Breast epithelium (tissue), 3 donors: ENCODE results near the gene TTC7B.

Experiments used
- POLR2AphosphoS5 ChIP-seq, 3 donors: sonication (generic); formaldehyde crosslinking; IDR thresholded peaks; one replicate each; pipeline ENCODE4 v1.6.1; 2017; ENCODE audit warnings: antibody characterized with exemption in 3 of 3
- TF ChIP-seq, protein P1 (sequence below), 3 donors: fragments of 450-650 bp; IDR thresholded peaks; one replicate each; pipeline ENCODE4 v1.5.1; 2016 to 2017; ENCODE audit warnings: antibody characterized with exemption in 3 of 3, mild to moderate bottlenecking in 3 of 3, moderate library complexity in 3 of 3

DNA sequence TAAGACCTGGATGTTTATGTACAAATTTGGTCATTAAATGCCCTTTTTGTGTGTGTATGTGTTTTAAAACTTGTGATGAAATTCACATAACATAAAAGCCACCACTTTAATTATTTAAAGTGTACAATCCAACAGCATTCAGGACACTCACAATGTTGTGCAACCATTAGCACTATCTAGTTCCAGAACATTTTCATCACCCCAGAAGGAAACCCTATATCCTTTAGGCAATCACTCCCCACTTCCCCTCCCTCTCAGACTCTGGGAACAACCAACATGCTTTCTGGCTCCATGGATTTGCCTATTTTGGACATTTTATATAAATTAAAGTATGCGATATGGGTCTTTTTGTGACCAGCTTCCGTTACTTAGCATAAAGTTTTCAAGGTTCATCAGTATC lies 124.6 kb downstream of the TTC7B start:
- TF ChIP-seq, protein P1, sequence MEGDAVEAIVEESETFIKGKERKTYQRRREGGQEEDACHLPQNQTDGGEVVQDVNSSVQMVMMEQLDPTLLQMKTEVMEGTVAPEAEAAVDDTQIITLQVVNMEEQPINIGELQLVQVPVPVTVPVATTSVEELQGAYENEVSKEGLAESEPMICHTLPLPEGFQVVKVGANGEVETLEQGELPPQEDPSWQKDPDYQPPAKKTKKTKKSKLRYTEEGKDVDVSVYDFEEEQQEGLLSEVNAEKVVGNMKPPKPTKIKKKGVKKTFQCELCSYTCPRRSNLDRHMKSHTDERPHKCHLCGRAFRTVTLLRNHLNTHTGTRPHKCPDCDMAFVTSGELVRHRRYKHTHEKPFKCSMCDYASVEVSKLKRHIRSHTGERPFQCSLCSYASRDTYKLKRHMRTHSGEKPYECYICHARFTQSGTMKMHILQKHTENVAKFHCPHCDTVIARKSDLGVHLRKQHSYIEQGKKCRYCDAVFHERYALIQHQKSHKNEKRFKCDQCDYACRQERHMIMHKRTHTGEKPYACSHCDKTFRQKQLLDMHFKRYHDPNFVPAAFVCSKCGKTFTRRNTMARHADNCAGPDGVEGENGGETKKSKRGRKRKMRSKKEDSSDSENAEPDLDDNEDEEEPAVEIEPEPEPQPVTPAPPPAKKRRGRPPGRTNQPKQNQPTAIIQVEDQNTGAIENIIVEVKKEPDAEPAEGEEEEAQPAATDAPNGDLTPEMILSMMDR (IDR thresholded peaks at IDR 0.05) = no peak
- no peak for TF ChIP-seq POLR2AphosphoS5 (IDR thresholded peaks at IDR 0.05)
